Panc1 (cell line): ENCODE measurements around the gene TMEM121B. TPM values are rescaled to one million over a fixed set of nuclear protein-coding genes. Genes with fewer than 3 reads are reported as not detected.

Experiments used
- ATAC-seq: fragments of 200-7000 bp; cut with Tn5 transposase; 2 replicates; pipeline ENCODE4 v1.9.1; 2020; ENCODE audit warnings: mild to moderate bottlenecking, moderate library complexity
- BruUV-seq: library from RNA; stranded (reverse); fragments of 400-500 nt; replicated peaks from 2 replicates; lab custom pipeline; 2021; lab: Mats Ljungman, UMichigan
- CTCF ChIA-PET: fragments of 300-600 bp; sonication (Branson Sonifier 250); formaldehyde crosslinking; loops from one replicate; lab custom pipeline; 2022; ENCODE audit warnings: antibody characterized with exemption; lab: Charles Lee
- POLR2A ChIA-PET: fragments of 300-600 bp; sonication (Branson Sonifier 250); formaldehyde crosslinking; loops from one replicate; lab custom pipeline; 2022; ENCODE audit warnings: antibody characterized with exemption; lab: Charles Lee
- DNase-seq: peaks from one replicate; pipeline ENCODE4 v3.0.0-alpha.2; 2010; ENCODE audit warnings: low read depth, low spot score
- H3K27ac ChIP-seq: 2 replicates; pipeline ENCODE4 v1.5.1; 2011; ENCODE audit warnings: mild to moderate bottlenecking, low read length, inconsistent platforms
- H3K27me3 ChIP-seq: fragments of 200-500 bp; sonication (Bioruptor generic); 2 replicates; pipeline ENCODE4 v1.6.0; 2014; ENCODE audit warnings: low read length, inconsistent platforms; ENCODE audit not compliant: control insufficient read depth, insufficient read depth
- H3K36me3 ChIP-seq: fragments of 200-500 bp; sonication (Bioruptor generic); 2 replicates; pipeline ENCODE4 v1.5.1; 2014; ENCODE audit warnings: inconsistent platforms, mild to moderate bottlenecking, low read length, moderate library complexity; ENCODE audit not compliant: control insufficient read depth, insufficient read depth
- H3K4me1 ChIP-seq: 2 replicates; pipeline ENCODE4 v1.5.1; 2011; ENCODE audit warnings: inconsistent platforms, mild to moderate bottlenecking, low read length, moderate library complexity; ENCODE audit not compliant: control insufficient read depth, insufficient read depth
- H3K4me3 ChIP-seq, 2 experiments: 2 replicates each; pipeline ENCODE4 v1.5.1; 2011 to 2012; ENCODE audit warnings: low read depth in 2 of 2, low read length in 2 of 2, mild to moderate bottlenecking in 2 of 2, inconsistent platforms in 1 of 2, moderate library complexity in 1 of 2
- H3K9me3 ChIP-seq: fragments of 200-500 bp; sonication (Bioruptor generic); 2 replicates; pipeline ENCODE4 v1.5.1; 2014; ENCODE audit warnings: low read depth, mild to moderate bottlenecking, inconsistent platforms, low read length, moderate library complexity; ENCODE audit not compliant: control insufficient read depth, insufficient read depth
- CTCF ChIP-seq: fragments of 450-650 bp; IDR thresholded peaks from 2 replicates; pipeline ENCODE4 v1.5.1; 2017; ENCODE audit warnings: mild to moderate bottlenecking
- POLR2AphosphoS5 ChIP-seq: IDR thresholded peaks from 2 replicates; pipeline ENCODE4 v1.6.1; 2012; ENCODE audit warnings: mild to moderate bottlenecking, low read depth, low read length, moderate library complexity
- SIN3A ChIP-seq: IDR thresholded peaks from 2 replicates; pipeline ENCODE4 v1.6.1; 2012; ENCODE audit warnings: low read depth, mild to moderate bottlenecking, low read length, moderate library complexity, borderline replicate concordance; ENCODE audit not compliant: insufficient read depth
- TCF7L2 ChIP-seq: IDR thresholded peaks from 2 replicates; pipeline ENCODE4 v1.6.1; 2011; ENCODE audit warnings: mild to moderate bottlenecking, low read depth, low read length, inconsistent platforms
- in situ Hi-C: cut with HindIII; loops from 2 replicates; pipeline ENCODE4 v1.10.0; 2016; ENCODE audit warnings: low sequenced_read_pairs, low pct_unique_long_range_greater_than_20kb
- intact Hi-C: fragments of 100-400 bp; cut with micrococcal nuclease; formaldehyde crosslinking; loops from one replicate; pipeline ENCODE4 v1.10.0; 2022; ENCODE audit not compliant: unreplicated experiment
- total RNA-seq: library from RNA; stranded (reverse); gene quantifications from one replicate; pipeline ENCODE4 v1.2.1, GENCODE V29; 2021; ENCODE audit not compliant: unreplicated experiment
- TF ChIP-seq, protein P1 (sequence below), 2 experiments: IDR thresholded peaks; 2 replicates each; pipeline ENCODE4 v1.6.1; 2011 to 2012; ENCODE audit warnings: low read depth in 2 of 2, control low read depth in 1 of 2, low read length in 1 of 2, mild to moderate bottlenecking in 1 of 2, moderate library complexity in 1 of 2; ENCODE audit not compliant: insufficient read depth in 1 of 2

Gene TMEM121B
- total RNA-seq, 1 experiment from 2014 or later: 0.44 TPM

- Histone ChIP-seq H3K27me3 (no peaks in the 10 kb centered on the region), H3K4me1 (no peaks in the 10 kb centered on the region), H3K9me3 (no peaks in the 10 kb centered on the region), H3K36me3 (no peaks in the 10 kb centered on the region), H3K4me3 (no peak overlapping the region), H3K27ac (no peak overlapping the region)
- ChIA-PET CTCF (interaction anchor here (0.7 kb wide), 1 partner anchor 28 kb away, joined by 3 read pairs; no protein-coding TSS in a partner anchor), POLR2A (no interaction called here)
- in situ Hi-C loops (no loop called here), intact Hi-C loops (loop anchor here (10.0 kb wide), 1 partner anchor 432 kb away; no protein-coding TSS in a partner anchor)
- BruUV-seq: no TSS peak
- ATAC-seq: no peak
- TF ChIP-seq POLR2AphosphoS5 (no peak), SIN3A (no peak), CTCF (no peak), TCF7L2 (no peak)
- TF ChIP-seq, protein P1, sequence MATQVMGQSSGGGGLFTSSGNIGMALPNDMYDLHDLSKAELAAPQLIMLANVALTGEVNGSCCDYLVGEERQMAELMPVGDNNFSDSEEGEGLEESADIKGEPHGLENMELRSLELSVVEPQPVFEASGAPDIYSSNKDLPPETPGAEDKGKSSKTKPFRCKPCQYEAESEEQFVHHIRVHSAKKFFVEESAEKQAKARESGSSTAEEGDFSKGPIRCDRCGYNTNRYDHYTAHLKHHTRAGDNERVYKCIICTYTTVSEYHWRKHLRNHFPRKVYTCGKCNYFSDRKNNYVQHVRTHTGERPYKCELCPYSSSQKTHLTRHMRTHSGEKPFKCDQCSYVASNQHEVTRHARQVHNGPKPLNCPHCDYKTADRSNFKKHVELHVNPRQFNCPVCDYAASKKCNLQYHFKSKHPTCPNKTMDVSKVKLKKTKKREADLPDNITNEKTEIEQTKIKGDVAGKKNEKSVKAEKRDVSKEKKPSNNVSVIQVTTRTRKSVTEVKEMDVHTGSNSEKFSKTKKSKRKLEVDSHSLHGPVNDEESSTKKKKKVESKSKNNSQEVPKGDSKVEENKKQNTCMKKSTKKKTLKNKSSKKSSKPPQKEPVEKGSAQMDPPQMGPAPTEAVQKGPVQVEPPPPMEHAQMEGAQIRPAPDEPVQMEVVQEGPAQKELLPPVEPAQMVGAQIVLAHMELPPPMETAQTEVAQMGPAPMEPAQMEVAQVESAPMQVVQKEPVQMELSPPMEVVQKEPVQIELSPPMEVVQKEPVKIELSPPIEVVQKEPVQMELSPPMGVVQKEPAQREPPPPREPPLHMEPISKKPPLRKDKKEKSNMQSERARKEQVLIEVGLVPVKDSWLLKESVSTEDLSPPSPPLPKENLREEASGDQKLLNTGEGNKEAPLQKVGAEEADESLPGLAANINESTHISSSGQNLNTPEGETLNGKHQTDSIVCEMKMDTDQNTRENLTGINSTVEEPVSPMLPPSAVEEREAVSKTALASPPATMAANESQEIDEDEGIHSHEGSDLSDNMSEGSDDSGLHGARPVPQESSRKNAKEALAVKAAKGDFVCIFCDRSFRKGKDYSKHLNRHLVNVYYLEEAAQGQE (IDR thresholded peaks at IDR 0.05; ENCODE audit: insufficient read depth in 1 of 2, low read depth in 2 of 2, low read length in 1 of 2): no peak
- no peak for DNase-seq
Observed at GRCh38 chr22:17072877-17073276, 48.3 kb downstream of the TMEM121B start.

Other genes starting within 250 kb of the TMEM121B start
- not detected for gene GAB4, start 113.1 kb downstream of the TMEM121B start, total RNA-seq
- 11.7 TPM for gene IL17RA, start 36.4 kb downstream of the TMEM121B start, total RNA-seq
- 37.2 TPM for gene HDHD5, start 37.9 kb upstream of the TMEM121B start, total RNA-seq
- 0.23 TPM for gene ADA2, start 98.1 kb upstream of the TMEM121B start, total RNA-seq
- gene CECR2, start 248.1 kb upstream of the TMEM121B start, total RNA-seq: 3.6 TPM